Activated effector memory CD4-positive, alpha-beta T cell treated with anti-CD3 and anti-CD28 coated beads, Interleukin-2, amount 50 U/mL, for 16 hours (primary cell): ENCODE data around the gene XRRA1.
"Not testable (repeated sequence)": the region's sequence is repeated elsewhere in the genome, so short reads cannot be mapped to it uniquely, and the experiment has no call there.

Experiments used
- DNase-seq: peaks from one replicate; pipeline ENCODE4 v3.0.0-alpha.2; 2020

Gene XRRA1

GRCh38 chr11:74895340-74896116 lies 53.4 kb downstream of the XRRA1 start:
- DNase-seq = no peak

GRCh38 chr11:74893015-74893414 lies 55.9 kb downstream of the XRRA1 start:
- DNase-seq = not testable (repeated sequence)

GRCh38 chr11:74877132-74877531 lies 71.8 kb downstream of the XRRA1 start:
- DNase-seq = no peak

- DNase-seq = no peak
These were observed 77.9 kb downstream of the XRRA1 start for GRCh38 chr11:74871037-74871436.

- DNase-seq = no peak
These were observed 78.4 kb downstream of the XRRA1 start for GRCh38 chr11:74870485-74870884.

GRCh38 chr11:74866557-74866956 lies 82.3 kb downstream of the XRRA1 start:
- DNase-seq = no peak

- DNase-seq = no peak
These were observed 85.5 kb downstream of the XRRA1 start for GRCh38 chr11:74863410-74863809.

GRCh38 chr11:74860743-74861142 lies 88.1 kb downstream of the XRRA1 start:
- no peak for DNase-seq

- DNase-seq = no peak
These were observed 95.7 kb downstream of the XRRA1 start for GRCh38 chr11:74853223-74853622.

GRCh38 chr11:74849525-74850391 lies 99.1 kb downstream of the XRRA1 start:
- DNase-seq = no peak

GRCh38 chr11:74847895-74848294 lies 101.0 kb downstream of the XRRA1 start:
- no peak for DNase-seq

GRCh38 chr11:74847395-74847794 lies 101.5 kb downstream of the XRRA1 start:
- no peak for DNase-seq

GRCh38 chr11:74846770-74847169 lies 102.1 kb downstream of the XRRA1 start:
- DNase-seq = no peak

- no peak for DNase-seq
These were observed 102.8 kb downstream of the XRRA1 start for GRCh38 chr11:74845978-74846517.

GRCh38 chr11:74844865-74845264 lies 104.0 kb downstream of the XRRA1 start:
- DNase-seq = no peak

GRCh38 chr11:74844072-74844471 lies 104.8 kb downstream of the XRRA1 start:
- DNase-seq = no peak

- DNase-seq = no peak
These were observed 105.9 kb downstream of the XRRA1 start for GRCh38 chr11:74842967-74843366.

- DNase-seq = no peak
These were observed 108.4 kb downstream of the XRRA1 start for GRCh38 chr11:74840486-74840885.

- no peak for DNase-seq
These were observed 108.9 kb downstream of the XRRA1 start for GRCh38 chr11:74839971-74840370.

GRCh38 chr11:74839446-74839845 lies 109.4 kb downstream of the XRRA1 start:
- DNase-seq = no peak

GRCh38 chr11:74838188-74838587 lies 110.7 kb downstream of the XRRA1 start:
- no peak for DNase-seq

GRCh38 chr11:74837191-74837590 lies 111.7 kb downstream of the XRRA1 start:
- no peak for DNase-seq

GRCh38 chr11:74826901-74827300 lies 122.0 kb downstream of the XRRA1 start:
- DNase-seq = no peak

- DNase-seq = not testable (repeated sequence)
These were observed 123.3 kb downstream of the XRRA1 start for GRCh38 chr11:74825596-74825995.
